Raji (cell line): ENCODE results near the gene PPP2R5C.

ENCODE experiments used
- POLR2A ChIP-seq: IDR thresholded peaks from 2 replicates; pipeline ENCODE4 v1.6.1; 2011; ENCODE audit warnings: low read depth, low read length, control low read depth; ENCODE audit not compliant: insufficient read depth

The PPP2R5C gene

GRCh38 chr14:101887219-101887618, 125.7 kb downstream of the PPP2R5C start:
- TF ChIP-seq POLR2A, result no peak

DNA sequence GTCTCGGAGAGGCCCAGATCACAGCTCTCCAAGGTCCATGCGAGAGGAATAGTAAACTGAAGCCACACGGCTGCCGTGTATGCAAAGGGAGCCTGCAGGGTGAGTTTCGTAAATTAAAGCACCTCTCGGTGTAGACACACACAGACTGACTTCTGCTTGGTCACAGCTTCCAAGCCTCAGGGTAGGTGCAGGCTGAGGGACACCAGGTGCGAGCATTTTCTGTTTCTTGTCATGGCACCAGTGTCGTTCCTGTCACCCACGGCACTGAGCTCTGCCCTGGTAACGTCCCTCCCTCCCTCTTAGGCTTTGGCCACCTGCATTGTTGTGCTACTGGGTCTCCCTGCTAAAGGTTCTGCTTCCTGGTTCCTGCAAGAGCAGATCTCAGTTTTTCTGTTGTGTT, 126.7 kb downstream of the PPP2R5C start:
- no peak for TF ChIP-seq POLR2A

GRCh38 chr14:101889366-101889765, 127.9 kb downstream of the PPP2R5C start:
- TF ChIP-seq POLR2A, result no peak

GRCh38 chr14:101889898-101890297, 128.4 kb downstream of the PPP2R5C start:
- no peak for TF ChIP-seq POLR2A

DNA sequence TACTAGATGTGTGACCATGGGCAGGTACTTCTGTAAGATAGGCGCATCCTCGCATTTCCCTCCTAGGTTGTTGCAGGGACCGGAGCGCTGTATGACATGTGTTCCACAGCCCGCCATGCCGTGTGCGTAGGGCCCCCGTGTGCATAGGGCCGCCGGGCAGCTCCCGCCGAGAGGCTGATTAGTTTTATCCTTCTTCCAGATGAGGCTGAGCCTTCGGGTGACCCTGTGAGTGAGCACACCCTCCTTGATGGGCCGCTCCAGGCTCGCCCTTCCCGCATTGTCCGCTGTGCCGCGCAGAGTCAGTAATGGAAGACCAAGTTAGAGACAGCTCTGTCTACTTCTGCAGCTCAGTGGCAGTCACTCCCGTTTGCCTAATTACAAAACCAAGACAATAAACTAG, 130.0 kb downstream of the PPP2R5C start:
- TF ChIP-seq POLR2A, result no peak

GRCh38 chr14:101893759-101894158, 132.2 kb downstream of the PPP2R5C start:
- TF ChIP-seq POLR2A, result no peak

- TF ChIP-seq POLR2A, result no peak
Measured at GRCh38 chr14:101894365-101895081, 133.0 kb downstream of the PPP2R5C start.

DNA sequence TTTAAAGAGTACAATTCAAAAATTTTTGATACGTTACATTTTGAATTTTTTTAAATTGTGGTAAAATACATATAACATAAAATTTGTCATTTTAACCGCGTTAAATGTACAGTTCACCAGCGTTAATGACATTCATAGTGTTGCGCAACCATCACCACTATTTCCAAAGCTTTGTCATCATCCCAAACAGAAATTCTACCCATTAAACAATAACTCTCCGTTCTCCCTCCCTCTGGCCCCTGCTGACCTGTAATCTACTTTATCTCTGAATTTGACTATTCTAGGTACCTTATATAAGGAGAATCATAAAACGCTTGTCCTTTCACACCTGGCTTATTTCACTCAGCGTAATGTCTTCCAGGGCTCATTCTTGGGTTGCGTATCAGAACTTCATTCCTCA, 133.7 kb downstream of the PPP2R5C start:
- no peak for TF ChIP-seq POLR2A

GRCh38 chr14:101897326-101897725, 135.8 kb downstream of the PPP2R5C start:
- TF ChIP-seq POLR2A, result no peak

GRCh38 chr14:101898416-101898815, 136.9 kb downstream of the PPP2R5C start:
- TF ChIP-seq POLR2A, result no peak

DNA sequence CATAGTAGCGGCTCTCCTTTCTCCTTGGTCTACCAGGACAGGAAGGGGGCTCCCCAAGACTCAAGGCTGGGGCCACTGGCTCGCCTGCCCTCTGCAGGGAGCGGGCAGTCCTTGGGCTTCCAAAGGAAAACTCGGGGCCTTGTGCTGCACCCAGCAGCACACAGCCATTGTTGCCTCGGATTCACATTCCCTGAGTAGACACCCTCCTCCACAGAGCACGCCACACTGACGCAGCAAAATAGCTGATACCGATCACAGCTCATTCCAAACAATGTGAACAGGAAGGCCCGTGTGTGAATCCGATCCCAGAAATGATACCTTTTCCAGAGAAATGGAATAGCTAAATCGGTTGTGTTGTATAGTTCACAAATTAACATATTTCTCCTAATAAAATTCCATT, 137.8 kb downstream of the PPP2R5C start:
- TF ChIP-seq POLR2A, result no peak

- TF ChIP-seq POLR2A, result no peak
Measured at GRCh38 chr14:101900253-101900652, 138.7 kb downstream of the PPP2R5C start.

- no peak for TF ChIP-seq POLR2A
Measured at GRCh38 chr14:101903111-101903561, 141.6 kb downstream of the PPP2R5C start.

DNA sequence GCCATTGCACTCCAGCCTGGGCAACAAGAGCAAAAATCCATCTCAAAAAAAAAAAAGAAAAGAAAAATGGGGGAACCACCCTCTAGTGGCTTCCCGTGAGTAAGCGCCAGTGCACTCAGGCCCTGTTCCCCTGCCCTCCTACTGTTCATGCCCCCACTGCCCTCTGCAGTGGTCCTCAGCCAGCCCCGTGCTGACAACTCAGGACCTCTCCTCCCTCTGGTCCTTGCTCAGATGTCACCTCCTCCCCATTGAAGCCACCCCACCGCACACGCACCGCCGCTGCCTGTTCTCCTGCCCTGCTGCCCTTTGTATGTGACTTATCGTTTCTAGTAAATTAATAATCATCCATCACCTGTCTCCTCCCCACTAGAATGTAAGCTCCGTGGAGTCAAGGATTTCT, 144.1 kb downstream of the PPP2R5C start:
- TF ChIP-seq POLR2A, result no peak

DNA sequence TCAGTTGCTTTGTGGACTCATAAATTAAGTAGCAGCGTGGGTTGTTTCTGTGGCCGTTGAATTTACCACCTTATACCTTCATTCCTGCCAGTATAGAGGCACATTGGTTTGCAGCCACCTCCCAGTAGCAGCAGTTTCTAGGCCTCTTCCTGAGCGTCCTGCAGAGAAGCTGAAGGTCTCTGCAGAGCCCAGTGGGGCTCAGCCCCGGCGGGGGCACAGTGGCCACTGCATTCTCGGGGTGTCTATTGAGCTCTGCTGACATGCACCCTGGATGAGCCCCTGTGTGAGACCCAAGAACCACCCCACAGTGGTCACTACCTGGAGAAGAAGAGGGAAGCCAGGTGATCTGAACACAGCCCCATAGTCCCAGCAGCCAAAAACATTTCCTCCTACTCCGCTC, 145.1 kb downstream of the PPP2R5C start:
- TF ChIP-seq POLR2A, result no peak

GRCh38 chr14:101907619-101908018, 146.1 kb downstream of the PPP2R5C start:
- no peak for TF ChIP-seq POLR2A

GRCh38 chr14:101908795-101909194, 147.3 kb downstream of the PPP2R5C start:
- no peak for TF ChIP-seq POLR2A

GRCh38 chr14:101909371-101910096, 148.0 kb downstream of the PPP2R5C start:
- no peak for TF ChIP-seq POLR2A
